ENCODE results near the gene PDIK1L. TPM values are rescaled to one million over a fixed set of nuclear protein-coding genes. Genes with fewer than 3 reads are reported as not detected.
A peak's percentile ranks its signal among the peaks of the same experiment; 100 is the strongest.

PDIK1L gene
- total and polyA plus RNA-seq, 4 experiments from 2014 or later: 5.5 to 25.0 (median 14.4) TPM

GRCh38 chr1:26160527-26161414 lies 49.1 kb downstream of the PDIK1L start:
- no peaks in the 10 kb centered on the region for H3K9me3 Mint-ChIP-seq
- peaks cover 16 to 29% of the 10 kb centered on the region in 2 donors for H3K27me3 Mint-ChIP-seq
- peaks cover 0 to 11% (median 8%) of the 10 kb centered on the region in 4 donors for H3K4me1 Mint-ChIP-seq
- Histone ChIP-seq H3K4me1 (ENCODE audit: insufficient read depth, low read length) (peaks cover 16% of the 10 kb centered on the region), H3K4me3 (ENCODE audit: low read length in 2 of 2) (no peak overlapping the region), H3K27me3 (ENCODE audit: insufficient read depth, low read length) (peaks cover 7% of the 10 kb centered on the region), H3K36me3 (ENCODE audit: insufficient read depth, low read length) (no peaks in the 10 kb centered on the region), H3K27ac (ENCODE audit: low read depth, low read length) (no peak overlapping the region), H3K9me3 (ENCODE audit: control insufficient read depth in 1 of 2, low read length in 2 of 2) (no peaks in the 10 kb centered on the region)
- peak overlapping the region in 2 of 8 donors; percentile 30 to 36 for H3K4me3 Mint-ChIP-seq
- no peaks in the 10 kb centered on the region for H3K36me3 Mint-ChIP-seq
- intact Hi-C loops (cut with micrococcal nuclease): no loop called here
- CTCF ChIA-PET (ENCODE audit: partially characterized antibody): interaction anchor here (0.6 to 1.0 kb wide), 3 partner anchors 16 to 38 kb away, joined by 3 read pairs; no protein-coding TSS in a partner anchor
- no peak for DNase-seq
- no peak overlapping the region for H3K27ac Mint-ChIP-seq
- POLR2A ChIA-PET (ENCODE audit: partially characterized antibody): interaction anchor here (0.7 kb wide), 1 partner anchor 76 kb away, joined by 5 read pairs; no protein-coding TSS in a partner anchor

DNA sequence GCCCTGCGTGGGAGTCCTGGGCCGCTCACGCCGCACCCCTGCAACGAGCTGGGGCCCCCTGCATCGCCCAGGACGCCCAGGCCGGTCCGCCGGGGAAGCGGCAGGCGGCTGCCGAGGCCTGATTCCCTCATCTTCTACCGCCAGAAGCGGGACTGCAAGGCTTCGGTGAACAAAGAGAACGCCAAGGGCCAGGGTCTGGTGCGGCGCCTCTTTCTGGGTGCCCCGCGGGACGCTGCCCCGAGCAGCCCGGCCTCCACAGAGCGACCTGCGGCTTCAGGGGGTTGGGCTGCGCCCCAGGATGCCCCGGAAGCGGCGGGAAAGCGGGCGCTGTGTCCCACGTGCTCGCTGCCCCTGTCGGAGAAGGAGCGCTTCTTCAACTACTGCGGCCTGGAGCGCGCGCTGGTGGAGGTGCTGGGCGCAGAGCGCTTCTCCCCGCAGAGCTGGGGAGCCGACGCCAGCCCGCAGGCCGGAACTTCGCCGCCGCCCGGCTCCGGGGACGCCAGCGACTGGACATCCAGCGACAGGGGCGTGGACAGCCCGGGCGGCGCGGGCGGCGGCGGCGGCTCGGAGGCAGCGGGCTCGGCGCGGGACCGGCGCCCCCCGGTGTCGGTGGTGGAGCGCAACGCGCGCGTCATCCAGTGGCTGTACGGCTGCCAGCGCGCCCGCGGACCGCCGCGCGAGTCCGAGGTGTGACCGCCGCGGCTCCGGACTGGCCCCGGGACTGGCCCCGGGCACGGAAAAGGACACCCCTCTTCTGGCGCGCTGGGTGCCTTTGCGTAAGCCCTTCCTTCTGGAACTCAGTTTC lies 50.0 kb downstream of the PDIK1L start:
- peak overlapping the region in 7 of 8 donors; percentile 40 to 74 (median 59) for H3K4me3 Mint-ChIP-seq
- Histone ChIP-seq H3K27me3 (ENCODE audit: insufficient read depth, low read length) (peaks cover 7% of the 10 kb centered on the region), H3K27ac (ENCODE audit: low read depth, low read length) (no peak overlapping the region), H3K9me3 (ENCODE audit: control insufficient read depth in 1 of 2, low read length in 2 of 2) (no peaks in the 10 kb centered on the region), H3K4me3 (ENCODE audit: low read length in 2 of 2) (no peak overlapping the region), H3K36me3 (ENCODE audit: insufficient read depth, low read length) (no peaks in the 10 kb centered on the region), H3K4me1 (ENCODE audit: insufficient read depth, low read length) (peaks cover 16% of the 10 kb centered on the region)
- peak in 4 of 5 donors; percentile 20 to 35 (median 26) for DNase-seq
- ChIA-PET POLR2A (ENCODE audit: partially characterized antibody) (no interaction called here), CTCF (ENCODE audit: partially characterized antibody) (interaction anchor here (0.6 to 2.2 kb wide), 2 partner anchors 17 to 23 kb away, joined by 3 to 11 read pairs; no protein-coding TSS in a partner anchor)
- H3K4me1 Mint-ChIP-seq: peaks cover under 1 to 11% (median 8%) of the 10 kb centered on the region in 4 donors
- intact Hi-C loops (cut with micrococcal nuclease): no loop called here
- H3K27ac Mint-ChIP-seq: no peak overlapping the region
- H3K9me3 Mint-ChIP-seq: no peaks in the 10 kb centered on the region
- no peaks in the 10 kb centered on the region for H3K36me3 Mint-ChIP-seq
- peaks cover 14 to 27% of the 10 kb centered on the region in 2 donors for H3K27me3 Mint-ChIP-seq

- DNase-seq: no peak
- Mint-ChIP-seq H3K4me3 (peak overlapping the region; percentile 39 to 74 (median 58)), H3K27ac (peak overlapping the region in 1 of 7 donors; percentile 68), H3K27me3 (peaks cover 14 to 26% of the 10 kb centered on the region in 2 donors), H3K4me1 (peaks cover 4 to 15% (median 10%) of the 10 kb centered on the region in 4 donors), H3K9me3 (no peaks in the 10 kb centered on the region), H3K36me3 (no peaks in the 10 kb centered on the region)
- H3K27me3 ChIP-seq (ENCODE audit: insufficient read depth, low read length): peaks cover 7% of the 10 kb centered on the region
- ChIA-PET POLR2A (ENCODE audit: partially characterized antibody) (no interaction called here), CTCF (ENCODE audit: partially characterized antibody) (interaction anchor here (0.6 to 2.2 kb wide), 4 partner anchors 10 to 52 kb away, joined by 3 to 11 read pairs (median 3); no protein-coding TSS in a partner anchor)
- H3K9me3 ChIP-seq (ENCODE audit: control insufficient read depth in 1 of 2, low read length in 2 of 2): no peaks in the 10 kb centered on the region
- no peak overlapping the region for H3K27ac ChIP-seq (ENCODE audit: low read depth, low read length)
- no peak overlapping the region for H3K4me3 ChIP-seq (ENCODE audit: low read length in 2 of 2)
- H3K4me1 ChIP-seq (ENCODE audit: insufficient read depth, low read length): peaks cover 16% of the 10 kb centered on the region
- intact Hi-C loops (cut with micrococcal nuclease): no loop called here
- H3K36me3 ChIP-seq (ENCODE audit: insufficient read depth, low read length): no peaks in the 10 kb centered on the region
These were observed 50.6 kb downstream of the PDIK1L start for GRCh38 chr1:26162220-26162709.

- intact Hi-C loops (cut with micrococcal nuclease): loop anchor here (1.0 kb wide), 3 partner anchors 18 to 128 kb away; no protein-coding TSS in a partner anchor
- peak overlapping the region in 1 of 2 donors; percentile 24 for H3K4me3 ChIP-seq (ENCODE audit: low read length in 2 of 2)
- Mint-ChIP-seq H3K27me3 (peaks cover 5 to 17% of the 10 kb centered on the region in 2 donors), H3K4me3 (peak overlapping the region; percentile 26 to 64 (median 42)), H3K36me3 (no peaks in the 10 kb centered on the region), H3K27ac (no peak overlapping the region), H3K9me3 (no peaks in the 10 kb centered on the region), H3K4me1 (peaks cover 4 to 15% (median 10%) of the 10 kb centered on the region in 4 donors)
- DNase-seq: no peak
- POLR2A ChIA-PET (ENCODE audit: partially characterized antibody): no interaction called here
- peaks cover 7% of the 10 kb centered on the region for H3K27me3 ChIP-seq (ENCODE audit: insufficient read depth, low read length)
- CTCF ChIA-PET (ENCODE audit: partially characterized antibody): interaction anchor here (0.7 to 2.2 kb wide), 14 partner anchors 9 to 302 kb away, joined by 3 to 11 read pairs (median 4); partner anchors contain the start of gene CEP85
- H3K9me3 ChIP-seq (ENCODE audit: control insufficient read depth in 1 of 2, low read length in 2 of 2): no peaks in the 10 kb centered on the region
- H3K36me3 ChIP-seq (ENCODE audit: insufficient read depth, low read length): no peaks in the 10 kb centered on the region
- peaks cover 16% of the 10 kb centered on the region for H3K4me1 ChIP-seq (ENCODE audit: insufficient read depth, low read length)
- H3K27ac ChIP-seq (ENCODE audit: low read depth, low read length): no peak overlapping the region
These were observed 52.0 kb downstream of the PDIK1L start for GRCh38 chr1:26163684-26164035.

DNA sequence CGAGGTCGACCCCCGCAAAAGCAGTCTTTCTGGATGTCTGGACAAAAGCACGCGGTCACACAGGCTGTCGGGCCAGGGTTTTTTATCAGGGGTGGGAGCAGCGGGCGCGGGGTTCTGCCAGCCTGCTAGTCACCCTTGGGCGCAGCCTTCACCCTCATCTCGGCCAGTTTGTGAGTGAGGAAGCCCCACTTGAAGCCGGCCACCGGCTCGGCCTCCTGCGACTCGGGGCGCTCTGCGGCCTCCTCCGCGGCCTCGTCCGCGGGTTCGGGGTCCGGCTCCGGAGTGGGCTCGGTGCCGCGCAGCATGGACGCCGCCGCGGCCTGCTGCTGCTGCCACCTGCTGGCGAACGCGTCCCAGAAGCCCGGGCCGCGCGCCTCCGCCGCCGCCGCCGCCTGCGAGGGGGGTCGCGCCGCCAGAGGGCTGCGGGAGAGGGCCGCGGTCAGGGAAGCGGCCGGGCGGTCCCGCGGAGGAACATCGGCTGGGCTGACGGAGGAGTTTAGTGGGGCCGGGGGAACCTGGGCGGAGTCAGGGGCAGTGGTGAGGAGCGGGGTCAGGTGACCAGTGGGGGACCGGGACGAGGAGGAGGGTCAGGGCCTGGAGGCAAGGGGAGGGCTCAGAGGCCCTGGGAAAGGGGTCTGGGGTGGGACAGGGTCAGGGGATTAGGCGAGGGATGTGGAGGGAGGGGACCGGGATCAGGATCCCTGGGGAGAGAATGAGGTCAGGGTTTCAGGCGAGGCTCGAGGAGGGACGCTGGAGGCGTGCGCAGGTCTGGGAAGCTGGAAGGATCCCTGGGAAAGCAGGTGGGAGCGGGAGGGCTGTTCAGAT lies 52.6 kb downstream of the PDIK1L start:
- no peaks in the 10 kb centered on the region for H3K9me3 ChIP-seq (ENCODE audit: control insufficient read depth in 1 of 2, low read length in 2 of 2)
- peaks cover 18% of the 10 kb centered on the region for H3K4me1 ChIP-seq (ENCODE audit: insufficient read depth, low read length)
- H3K36me3 ChIP-seq (ENCODE audit: insufficient read depth, low read length): no peaks in the 10 kb centered on the region
- peak overlapping the region; percentile 28 to 75 (median 65) for H3K4me3 Mint-ChIP-seq
- no peaks in the 10 kb centered on the region for H3K36me3 Mint-ChIP-seq
- H3K4me3 ChIP-seq (ENCODE audit: low read length in 2 of 2): peak overlapping the region in 1 of 2 donors; percentile 24
- DNase-seq: peak in 4 of 5 donors; percentile 53 to 67 (median 56)
- peaks cover 5 to 15% of the 10 kb centered on the region in 2 donors for H3K27me3 Mint-ChIP-seq
- peaks cover 4 to 18% (median 10%) of the 10 kb centered on the region in 4 donors for H3K4me1 Mint-ChIP-seq
- intact Hi-C loops (cut with micrococcal nuclease): loop anchor here (1.0 kb wide), 3 partner anchors 19 to 129 kb away; no protein-coding TSS in a partner anchor
- no peak overlapping the region for H3K27ac ChIP-seq (ENCODE audit: low read depth, low read length)
- peaks cover 7% of the 10 kb centered on the region for H3K27me3 ChIP-seq (ENCODE audit: insufficient read depth, low read length)
- H3K9me3 Mint-ChIP-seq: no peaks in the 10 kb centered on the region
- peak overlapping the region in 1 of 7 donors; percentile 66 for H3K27ac Mint-ChIP-seq
- ChIA-PET POLR2A (ENCODE audit: partially characterized antibody) (no interaction called here), CTCF (ENCODE audit: partially characterized antibody) (interaction anchor here (0.7 to 10.3 kb wide), 16 partner anchors 10 to 301 kb away, joined by 3 to 167 read pairs (median 4); partner anchors contain the start of gene CEP85)
